Measurements from ENCODE around the gene LMO1.

The LMO1 gene

GRCh38 chr11:8230921-8231847, 32.5 kb downstream of the LMO1 start:
- Mint-ChIP-seq H3K36me3 (no peaks in the 10 kb centered on the region), H3K27me3 (no peaks in the 10 kb centered on the region), H3K9me3 (no peaks in the 10 kb centered on the region), H3K27ac (no peak overlapping the region), H3K4me3 (no peak overlapping the region), H3K4me1 (peaks cover 10% of the 10 kb centered on the region)

DNA sequence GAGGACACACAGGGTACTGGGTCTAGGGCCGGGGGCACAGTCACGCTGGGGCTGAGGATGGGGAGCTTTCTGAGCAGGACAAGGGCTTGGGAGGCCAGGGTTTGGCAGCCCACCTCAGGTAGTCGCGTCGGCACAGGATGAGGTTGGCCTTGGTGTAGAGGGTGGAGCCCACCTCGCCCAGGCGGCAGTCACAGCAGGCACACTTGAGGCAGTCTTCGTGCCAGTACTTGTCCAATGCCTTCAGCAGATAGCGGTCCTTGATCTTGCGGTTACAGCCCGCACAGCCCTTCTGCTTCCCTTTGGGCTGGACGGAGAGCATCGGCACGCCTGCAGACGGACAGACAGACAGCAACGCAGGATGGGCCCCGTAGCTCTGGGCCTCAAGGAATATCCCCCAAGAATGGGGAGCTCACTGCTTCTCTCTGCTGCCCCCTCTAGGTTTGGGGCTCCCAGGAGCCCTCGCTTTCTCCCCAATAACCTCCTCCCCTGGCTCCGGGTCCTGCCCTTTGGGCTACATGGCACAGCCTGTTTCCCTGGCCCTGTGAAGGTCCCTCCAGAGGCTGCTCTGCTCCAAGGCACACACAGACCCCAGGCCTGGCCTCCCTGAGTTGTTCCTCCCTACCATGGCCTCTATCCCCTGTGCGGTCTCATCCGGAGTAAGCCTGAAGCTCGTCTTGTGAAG, 33.4 kb downstream of the LMO1 start:
- H3K27me3 Mint-ChIP-seq = no peaks in the 10 kb centered on the region
- H3K36me3 Mint-ChIP-seq = no peaks in the 10 kb centered on the region
- no peak overlapping the region for H3K4me3 Mint-ChIP-seq
- H3K4me1 Mint-ChIP-seq = peaks cover 9% of the 10 kb centered on the region
- H3K9me3 Mint-ChIP-seq = no peaks in the 10 kb centered on the region
- no peak overlapping the region for H3K27ac Mint-ChIP-seq

GRCh38 chr11:8229299-8230177, 34.1 kb downstream of the LMO1 start:
- Mint-ChIP-seq H3K27ac (no peak overlapping the region), H3K27me3 (no peaks in the 10 kb centered on the region), H3K4me1 (peaks cover under 1% of the 10 kb centered on the region)

DNA sequence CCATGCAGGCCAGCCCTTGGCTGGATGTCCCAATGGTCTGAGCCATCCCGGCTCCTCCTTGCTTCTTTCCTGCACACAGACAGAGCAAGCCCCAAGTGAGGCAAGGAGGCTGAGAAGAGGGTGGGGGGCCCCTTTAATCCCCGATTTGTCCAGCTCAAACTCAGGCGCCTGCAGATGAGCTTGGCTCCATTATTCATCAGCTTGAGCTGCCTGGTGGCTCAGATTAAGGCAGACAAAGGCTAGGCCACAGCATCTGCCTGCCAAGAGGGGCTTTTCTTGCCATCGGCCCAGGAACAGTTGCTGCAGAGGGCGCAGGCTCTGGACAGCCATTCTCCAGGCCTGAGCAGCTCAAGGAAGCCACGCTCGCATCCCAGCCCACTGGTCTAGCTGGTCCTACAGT, 35.4 kb downstream of the LMO1 start:
- Mint-ChIP-seq H3K9me3 (no peaks in the 10 kb centered on the region), H3K4me3 (no peak overlapping the region)

More at GRCh38 chr11:8229299-8230177, 34.1 kb downstream of the LMO1 start:
- no peaks in the 10 kb centered on the region for H3K9me3 Mint-ChIP-seq
- no peak overlapping the region for H3K4me3 Mint-ChIP-seq
- no peaks in the 10 kb centered on the region for H3K36me3 Mint-ChIP-seq

DNA sequence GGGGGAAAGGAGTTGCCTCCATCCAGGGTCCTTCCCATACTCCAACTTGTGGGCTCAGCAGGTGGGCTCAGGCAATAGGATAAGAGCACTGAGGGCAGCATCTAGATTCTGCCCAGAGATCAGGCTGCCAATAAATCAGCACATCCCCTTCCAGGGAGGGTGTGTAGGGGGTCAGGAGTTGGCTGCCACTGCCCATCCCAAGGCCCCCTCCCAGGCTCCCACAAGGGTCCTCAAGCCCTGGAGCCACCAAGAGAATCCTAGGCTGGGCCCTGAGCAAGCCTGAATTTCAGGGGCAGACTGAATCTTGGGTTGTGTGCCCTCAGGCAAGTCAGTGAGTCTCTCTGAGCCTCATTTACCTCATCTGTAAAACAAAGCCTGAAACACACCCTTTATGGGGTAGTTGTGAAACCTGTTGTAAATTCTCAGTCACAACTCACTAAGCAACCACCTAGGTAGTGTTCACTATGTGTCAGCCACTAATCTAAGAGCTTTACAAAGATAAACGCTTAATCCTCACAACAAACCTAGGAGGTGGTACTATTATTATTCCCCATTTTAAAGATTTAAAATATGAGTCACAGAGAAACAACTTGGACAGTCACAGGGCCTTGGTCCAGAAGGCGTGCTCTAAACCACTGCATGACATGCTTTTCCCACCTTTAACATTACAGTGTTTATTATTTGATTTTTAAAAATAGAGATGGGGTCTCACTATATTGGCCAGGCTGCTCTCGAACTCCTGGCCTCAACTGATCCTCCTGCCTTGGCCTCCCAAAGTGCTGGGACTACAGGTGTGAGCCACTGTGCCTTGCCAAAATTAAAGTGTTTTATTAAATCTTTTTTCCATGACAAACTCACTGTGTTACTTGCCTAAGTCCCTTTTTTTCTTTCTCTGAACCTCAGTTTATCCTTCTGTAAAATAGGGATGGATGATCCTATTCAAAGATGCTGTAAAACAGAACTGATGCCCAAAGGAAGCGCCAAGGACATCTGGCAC, 36.2 kb downstream of the LMO1 start:
- Mint-ChIP-seq H3K27ac (no peak overlapping the region), H3K36me3 (no peaks in the 10 kb centered on the region), H3K9me3 (no peaks in the 10 kb centered on the region), H3K27me3 (no peaks in the 10 kb centered on the region), H3K4me3 (no peak overlapping the region), H3K4me1 (no peaks in the 10 kb centered on the region)

More for the DNA sequence above, 35.4 kb downstream of the LMO1 start:
- no peak overlapping the region for H3K27ac Mint-ChIP-seq
- H3K4me1 Mint-ChIP-seq = no peaks in the 10 kb centered on the region
- H3K27me3 Mint-ChIP-seq = no peaks in the 10 kb centered on the region
- no peaks in the 10 kb centered on the region for H3K36me3 Mint-ChIP-seq

GRCh38 chr11:8225589-8226036, 38.1 kb downstream of the LMO1 start:
- Mint-ChIP-seq H3K4me3 (no peak overlapping the region), H3K27me3 (no peaks in the 10 kb centered on the region), H3K4me1 (no peaks in the 10 kb centered on the region), H3K27ac (no peak overlapping the region), H3K9me3 (no peaks in the 10 kb centered on the region), H3K36me3 (no peaks in the 10 kb centered on the region)

DNA sequence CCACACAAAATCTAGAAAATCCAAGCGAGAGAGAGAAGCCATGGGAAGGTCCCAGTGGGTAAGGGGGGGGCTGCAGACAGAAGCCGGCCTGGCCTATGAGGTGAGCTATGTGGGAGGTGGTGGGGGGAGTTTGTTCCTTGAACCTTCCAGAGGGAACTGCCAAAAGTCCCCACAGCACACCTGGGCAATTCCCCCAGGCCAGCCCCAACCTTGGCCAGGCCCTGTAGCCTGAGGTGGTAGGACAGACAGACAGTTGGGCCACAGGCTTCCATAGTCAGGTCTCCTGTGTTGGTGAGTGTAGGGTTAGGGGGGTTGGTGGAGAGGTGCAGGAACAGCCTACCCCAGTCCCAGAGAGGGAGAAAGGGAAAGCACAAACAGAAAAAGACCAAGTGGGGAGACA, 39.0 kb downstream of the LMO1 start:
- H3K4me3 Mint-ChIP-seq = no peak overlapping the region
- H3K36me3 Mint-ChIP-seq = no peaks in the 10 kb centered on the region
- H3K27me3 Mint-ChIP-seq = no peaks in the 10 kb centered on the region
- no peaks in the 10 kb centered on the region for H3K4me1 Mint-ChIP-seq
- H3K9me3 Mint-ChIP-seq = no peaks in the 10 kb centered on the region
- no peak overlapping the region for H3K27ac Mint-ChIP-seq

GRCh38 chr11:8224161-8224591, 39.5 kb downstream of the LMO1 start:
- Mint-ChIP-seq H3K4me3 (no peak overlapping the region), H3K27ac (no peak overlapping the region), H3K27me3 (no peaks in the 10 kb centered on the region), H3K9me3 (no peaks in the 10 kb centered on the region), H3K4me1 (no peaks in the 10 kb centered on the region), H3K36me3 (no peaks in the 10 kb centered on the region)

- H3K27me3 Mint-ChIP-seq = no peaks in the 10 kb centered on the region
- H3K4me1 Mint-ChIP-seq = no peaks in the 10 kb centered on the region
- H3K27ac Mint-ChIP-seq = no peak overlapping the region
- H3K4me3 Mint-ChIP-seq = no peak overlapping the region
- H3K36me3 Mint-ChIP-seq = no peaks in the 10 kb centered on the region
- no peaks in the 10 kb centered on the region for H3K9me3 Mint-ChIP-seq
These were observed 40.2 kb downstream of the LMO1 start for GRCh38 chr11:8223513-8223900.

- Mint-ChIP-seq H3K9me3 (no peaks in the 10 kb centered on the region), H3K27me3 (no peaks in the 10 kb centered on the region), H3K4me3 (no peak overlapping the region), H3K36me3 (no peaks in the 10 kb centered on the region), H3K27ac (no peak overlapping the region), H3K4me1 (no peaks in the 10 kb centered on the region)
These were observed 40.7 kb downstream of the LMO1 start for GRCh38 chr11:8222820-8223512.

- Mint-ChIP-seq H3K27me3 (no peaks in the 10 kb centered on the region), H3K27ac (no peak overlapping the region), H3K36me3 (no peaks in the 10 kb centered on the region), H3K9me3 (no peaks in the 10 kb centered on the region), H3K4me3 (no peak overlapping the region), H3K4me1 (no peaks in the 10 kb centered on the region)
These were observed 41.7 kb downstream of the LMO1 start for GRCh38 chr11:8221917-8222495.

- Mint-ChIP-seq H3K4me1 (no peaks in the 10 kb centered on the region), H3K9me3 (no peaks in the 10 kb centered on the region), H3K27ac (no peak overlapping the region), H3K27me3 (no peaks in the 10 kb centered on the region), H3K4me3 (no peak overlapping the region), H3K36me3 (no peaks in the 10 kb centered on the region)
These were observed 42.5 kb downstream of the LMO1 start for GRCh38 chr11:8221046-8221723.

- Mint-ChIP-seq H3K36me3 (no peaks in the 10 kb centered on the region), H3K27me3 (no peaks in the 10 kb centered on the region), H3K27ac (no peak overlapping the region), H3K4me1 (no peaks in the 10 kb centered on the region), H3K4me3 (no peak overlapping the region), H3K9me3 (no peaks in the 10 kb centered on the region)
These were observed 43.2 kb downstream of the LMO1 start for GRCh38 chr11:8220261-8221045.

Data from activated naive CD4-positive, alpha-beta T cell treated with anti-CD3 and anti-CD28 coated beads, Interleukin-2, amount 50 U/mL, for 24 hours (primary cell).